ENCODE measurements around the gene SHISAL1.

Gene SHISAL1

DNA sequence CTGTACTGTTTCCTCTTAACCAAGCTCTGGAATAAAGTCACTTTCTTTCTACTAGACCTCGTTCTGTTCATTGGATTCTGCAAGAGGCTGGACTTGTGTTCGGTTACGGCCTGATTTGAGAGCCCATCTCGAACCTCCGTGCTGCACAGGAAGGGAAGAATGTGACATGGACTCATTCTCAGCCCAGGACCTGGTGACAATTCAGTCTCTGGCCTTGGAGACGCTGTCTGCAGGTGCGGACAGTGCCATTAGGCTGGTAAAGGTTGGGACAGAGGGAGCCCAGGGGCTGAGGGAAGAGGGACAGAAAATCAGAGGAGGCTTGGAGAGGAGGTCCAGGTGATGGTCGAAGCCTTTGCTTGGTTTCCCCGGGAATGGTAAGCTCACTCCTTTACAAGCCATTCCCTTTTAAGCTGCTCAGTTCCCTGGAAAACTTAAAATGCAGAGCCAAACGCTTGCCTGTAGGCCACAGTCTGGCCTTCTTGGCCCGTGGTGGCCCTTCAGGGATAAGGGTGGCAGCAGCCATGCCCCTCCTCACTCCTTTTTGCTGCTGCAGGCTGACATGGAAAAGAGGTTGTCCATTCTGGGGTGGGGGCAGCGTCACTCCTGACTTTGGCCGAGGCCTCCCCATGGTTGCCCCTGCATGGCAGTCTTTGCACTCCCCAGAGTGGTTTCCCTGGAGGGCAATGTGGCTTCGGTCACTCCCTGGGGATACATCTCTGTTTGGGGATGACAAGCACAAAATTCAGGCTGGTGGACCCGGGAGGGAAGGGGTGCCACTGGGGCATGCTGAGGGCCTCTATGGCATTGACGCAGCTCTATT, 52.3 kb downstream of the SHISAL1 start:
- H3K9me3 Mint-ChIP-seq = peaks cover 4% of the 10 kb centered on the region
- peaks cover 18% of the 10 kb centered on the region for H3K27me3 Mint-ChIP-seq
- no peak overlapping the region for H3K4me3 Mint-ChIP-seq
- no peak for ATAC-seq
- no peaks in the 10 kb centered on the region for H3K36me3 Mint-ChIP-seq
- H3K27ac Mint-ChIP-seq = no peak overlapping the region
- no peaks in the 10 kb centered on the region for H3K4me1 Mint-ChIP-seq

DNA sequence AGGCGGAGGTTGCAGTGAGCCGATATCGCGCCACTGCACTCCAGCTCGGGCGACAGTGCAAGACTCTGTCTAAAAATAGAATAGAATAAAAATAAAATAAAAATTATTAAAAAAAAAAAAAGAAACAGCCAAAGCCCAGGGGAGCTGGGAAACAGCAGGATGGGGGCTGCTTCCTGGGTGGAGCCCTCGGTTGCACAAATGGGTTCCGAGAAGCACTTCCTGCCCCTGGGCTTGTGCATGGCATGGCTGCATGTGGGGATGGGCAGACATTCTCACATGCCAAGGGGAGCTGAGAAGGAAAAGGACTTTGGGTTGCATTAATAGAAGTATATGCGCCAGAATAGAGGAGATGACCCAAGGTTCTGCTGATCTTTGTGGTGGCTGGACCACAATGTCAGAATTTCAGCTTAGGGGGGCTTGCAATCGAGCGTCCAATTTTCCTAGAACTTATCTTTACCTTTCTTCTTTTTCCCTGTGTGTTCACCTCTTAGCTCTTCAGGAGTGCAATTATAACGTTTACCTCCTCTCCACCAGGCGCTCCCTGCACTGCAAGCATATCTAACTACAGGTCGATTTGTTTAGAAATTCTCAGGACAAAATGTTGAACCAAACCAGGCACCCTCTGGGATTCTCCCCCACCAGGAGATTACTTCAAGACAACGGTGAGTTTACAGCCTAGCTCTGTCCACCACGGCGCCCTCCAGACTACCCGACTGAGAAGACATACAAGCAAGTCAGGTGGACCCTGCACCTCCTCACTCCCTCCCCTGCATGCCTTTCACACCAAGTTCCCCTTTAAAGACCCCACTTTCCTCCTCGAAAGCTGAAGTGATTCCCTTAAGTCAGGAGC, 53.2 kb downstream of the SHISAL1 start:
- H3K27me3 Mint-ChIP-seq = peaks cover 26% of the 10 kb centered on the region
- H3K4me1 Mint-ChIP-seq = no peaks in the 10 kb centered on the region
- H3K9me3 Mint-ChIP-seq = peaks cover 4% of the 10 kb centered on the region
- H3K27ac Mint-ChIP-seq = no peak overlapping the region
- H3K4me3 Mint-ChIP-seq = no peak overlapping the region
- ATAC-seq = no peak
- H3K36me3 Mint-ChIP-seq = no peaks in the 10 kb centered on the region

DNA sequence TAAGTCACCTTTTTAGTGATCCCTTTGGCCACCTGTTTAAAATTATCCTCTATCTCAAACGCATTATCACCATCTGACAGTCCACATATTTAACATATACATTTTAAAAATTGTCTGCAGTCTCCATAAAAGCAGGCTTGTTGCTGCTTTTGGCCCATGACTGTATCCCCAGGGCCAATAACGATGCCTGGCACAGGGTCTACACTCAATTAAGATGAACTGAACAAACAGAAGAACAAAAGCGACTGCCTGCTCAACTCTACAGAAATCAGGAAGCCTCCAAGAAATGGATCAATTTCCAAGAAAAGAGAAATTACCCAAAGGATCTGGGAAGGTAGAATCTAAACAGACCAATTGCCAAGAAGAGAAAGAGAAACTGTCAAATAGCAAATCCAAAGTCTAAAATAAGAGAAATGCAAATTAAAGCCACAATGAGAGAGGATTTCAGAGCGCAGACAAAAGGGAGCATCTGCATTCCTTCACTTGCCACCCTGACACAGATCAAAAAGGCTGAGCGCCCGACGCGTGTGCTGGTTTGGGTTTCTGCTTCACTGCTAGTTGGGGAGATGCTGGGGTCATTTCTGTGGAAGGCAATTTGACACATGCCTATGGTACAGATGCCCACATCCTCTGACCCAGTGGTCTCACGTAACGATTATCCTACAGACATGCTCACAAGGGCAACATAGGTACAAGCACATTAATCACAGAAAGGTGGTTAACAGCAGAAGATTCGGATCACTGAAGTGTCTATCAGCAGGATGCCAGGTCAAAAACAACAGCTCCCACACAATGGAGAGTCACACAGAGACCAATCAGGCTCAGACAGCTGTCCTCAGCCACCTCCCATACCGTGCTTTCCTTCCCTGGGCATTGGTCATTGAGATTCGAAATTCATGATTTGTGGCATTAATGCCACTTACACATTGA, 55.9 kb downstream of the SHISAL1 start:
- H3K27me3 Mint-ChIP-seq = peaks cover 34% of the 10 kb centered on the region
- H3K27ac Mint-ChIP-seq = no peak overlapping the region
- no peak overlapping the region for H3K4me3 Mint-ChIP-seq
- peaks cover 4% of the 10 kb centered on the region for H3K9me3 Mint-ChIP-seq
- no peaks in the 10 kb centered on the region for H3K4me1 Mint-ChIP-seq
- no peaks in the 10 kb centered on the region for H3K36me3 Mint-ChIP-seq
- no peak for ATAC-seq

DNA sequence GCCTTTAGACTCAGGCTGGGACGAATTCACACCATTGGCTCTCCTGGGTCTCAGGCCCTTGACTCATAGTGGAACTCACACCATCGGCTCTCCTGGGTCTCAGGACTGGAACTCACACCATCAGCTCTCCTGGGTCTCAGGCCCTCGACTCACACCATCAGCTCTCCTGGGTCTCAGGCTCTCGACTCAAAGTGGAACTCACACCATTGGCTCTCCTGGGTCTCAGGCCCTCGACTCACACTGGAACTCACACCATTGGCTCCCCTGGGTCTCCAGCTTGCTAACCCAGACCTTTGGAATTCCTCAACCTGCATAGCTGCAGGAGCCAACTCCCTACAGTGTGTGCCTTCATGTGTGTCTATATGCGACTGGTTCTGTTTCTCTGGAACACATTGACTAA, 56.7 kb downstream of the SHISAL1 start:
- peaks cover 4% of the 10 kb centered on the region for H3K9me3 Mint-ChIP-seq
- H3K27ac Mint-ChIP-seq = no peak overlapping the region
- no peaks in the 10 kb centered on the region for H3K36me3 Mint-ChIP-seq
- ATAC-seq = no peak
- peaks cover 42% of the 10 kb centered on the region for H3K27me3 Mint-ChIP-seq
- H3K4me1 Mint-ChIP-seq = no peaks in the 10 kb centered on the region
- H3K4me3 Mint-ChIP-seq = no peak overlapping the region

DNA sequence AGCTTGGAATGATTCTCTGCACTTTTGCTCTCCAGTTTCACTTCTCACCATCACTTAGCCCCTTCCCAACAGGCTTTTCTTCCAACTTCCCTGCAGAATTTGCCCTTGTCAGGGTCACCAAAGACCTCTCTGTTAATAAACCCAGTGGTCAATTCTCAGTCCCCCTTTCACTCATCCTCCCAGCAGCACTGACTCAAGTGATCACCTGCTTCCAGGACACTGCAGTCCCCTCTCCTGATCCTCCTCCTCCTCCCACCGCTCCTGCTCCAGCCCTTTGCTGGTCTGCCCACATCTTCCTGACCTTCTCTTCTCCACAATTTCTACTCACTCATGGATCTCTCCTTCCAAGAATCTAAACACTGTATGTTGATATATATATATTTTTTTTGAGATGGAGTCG, 57.9 kb downstream of the SHISAL1 start:
- Mint-ChIP-seq H3K36me3 (no peaks in the 10 kb centered on the region), H3K27me3 (peaks cover 43% of the 10 kb centered on the region), H3K9me3 (peaks cover 5% of the 10 kb centered on the region), H3K4me3 (no peak overlapping the region), H3K27ac (no peak overlapping the region), H3K4me1 (no peaks in the 10 kb centered on the region)
- no peak for ATAC-seq

DNA sequence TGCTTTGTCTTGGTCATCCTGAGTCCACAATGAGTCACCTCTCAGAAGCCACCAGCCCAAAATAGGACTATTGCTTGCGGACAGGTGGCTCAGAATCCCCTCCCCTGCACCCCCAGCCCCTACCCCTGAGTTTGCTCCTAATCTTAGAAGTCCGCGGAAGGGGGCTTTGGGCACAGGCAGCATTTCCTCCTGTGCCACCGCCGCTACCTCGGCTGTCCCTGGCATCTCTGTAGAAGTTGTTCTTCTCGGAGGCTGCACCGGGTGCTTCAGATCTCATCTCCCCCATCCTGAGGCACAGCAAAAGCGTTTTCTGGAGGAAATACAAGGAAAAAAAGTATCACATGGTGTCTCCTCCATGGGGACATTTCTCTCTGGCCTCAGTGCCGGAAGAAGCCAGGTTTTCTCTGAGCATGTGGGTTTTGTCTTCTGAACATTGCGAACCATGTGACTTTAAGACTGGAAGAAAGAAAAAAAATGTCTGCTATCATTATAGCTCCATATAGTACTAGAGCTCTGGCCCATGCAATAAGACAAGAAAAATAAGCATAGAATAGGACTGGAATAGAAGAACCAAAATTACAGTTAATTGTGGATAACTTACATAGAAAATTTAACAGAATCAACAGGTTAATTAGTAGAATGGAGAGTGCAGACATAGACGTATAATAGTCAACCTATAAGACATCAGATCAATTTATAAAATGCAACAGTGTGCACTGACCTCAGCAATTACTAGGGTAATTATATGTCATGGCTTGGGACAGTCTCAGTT, 63.2 kb downstream of the SHISAL1 start:
- Mint-ChIP-seq H3K9me3 (peaks cover 8% of the 10 kb centered on the region), H3K27me3 (peaks cover 53% of the 10 kb centered on the region), H3K27ac (no peak overlapping the region), H3K36me3 (no peaks in the 10 kb centered on the region), H3K4me3 (no peak overlapping the region), H3K4me1 (no peaks in the 10 kb centered on the region)
- ATAC-seq = no peak

DNA sequence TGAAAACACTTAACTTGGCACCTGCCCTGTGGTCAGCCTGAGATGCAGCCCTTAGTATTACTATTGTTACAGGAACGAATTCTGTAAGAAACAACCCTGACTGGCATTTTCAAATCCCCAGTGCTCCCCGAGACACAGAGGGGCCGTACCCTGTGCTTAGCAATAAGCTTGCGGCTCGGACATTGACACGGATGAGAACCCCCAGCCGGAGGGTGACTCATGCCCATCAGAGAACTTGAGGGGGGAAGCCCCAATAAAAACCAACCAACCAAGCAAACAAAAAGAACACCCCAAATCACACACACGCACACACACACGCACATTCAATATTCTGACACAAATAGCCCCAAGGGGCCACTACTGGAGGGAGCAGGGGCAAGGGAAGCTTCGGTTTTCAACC, 63.8 kb downstream of the SHISAL1 start:
- Mint-ChIP-seq H3K27me3 (peaks cover 58% of the 10 kb centered on the region), H3K4me3 (no peak overlapping the region), H3K4me1 (no peaks in the 10 kb centered on the region), H3K27ac (no peak overlapping the region), H3K9me3 (peaks cover 8% of the 10 kb centered on the region), H3K36me3 (no peaks in the 10 kb centered on the region)
- ATAC-seq = no peak

DNA sequence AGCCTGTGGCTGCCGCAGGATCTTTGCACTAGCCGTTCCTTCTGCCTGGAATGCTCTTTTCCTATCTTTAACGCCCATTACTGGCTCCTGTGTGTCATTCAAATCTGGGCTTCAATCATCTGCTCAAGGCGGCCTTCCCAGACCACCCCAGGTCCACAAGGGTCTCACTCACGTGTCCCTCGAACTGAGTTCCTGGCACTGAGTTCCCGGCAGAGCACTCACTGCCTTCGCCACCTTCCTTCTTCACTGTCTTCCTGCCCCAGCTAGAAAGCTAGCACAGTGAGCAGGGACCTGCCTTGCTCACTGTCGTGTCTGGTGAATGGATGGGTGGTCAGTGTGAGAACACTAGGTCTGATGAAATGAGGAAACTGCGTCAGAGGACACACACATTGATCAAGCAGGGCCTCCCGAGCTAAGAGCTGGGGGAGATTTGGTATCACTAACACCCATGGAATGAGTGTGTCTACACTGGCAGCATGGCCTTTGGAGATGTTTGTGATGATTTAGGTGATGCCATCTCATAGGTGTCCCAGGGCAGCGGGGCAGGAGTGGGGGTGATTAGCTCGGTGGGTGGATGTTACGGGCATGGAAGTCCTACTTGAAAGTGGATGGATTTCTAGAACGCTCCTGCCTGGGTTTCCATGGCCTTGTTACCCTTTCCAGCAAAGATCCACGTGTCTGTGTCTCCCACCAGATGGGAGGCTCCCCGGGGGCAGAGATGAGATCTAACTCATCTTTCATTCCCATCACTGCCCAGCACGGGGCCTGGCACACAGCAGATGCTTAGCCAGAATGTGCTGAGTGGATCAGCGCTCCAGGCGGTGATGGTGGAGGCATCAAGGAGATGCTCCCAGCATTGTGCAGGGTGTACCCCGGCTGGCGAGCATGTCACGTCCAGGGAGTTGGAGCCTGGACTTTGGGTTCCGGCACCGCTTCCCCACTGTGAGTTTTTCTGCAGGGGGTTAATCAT, 64.5 kb downstream of the SHISAL1 start:
- H3K36me3 Mint-ChIP-seq = no peaks in the 10 kb centered on the region
- no peak overlapping the region for H3K27ac Mint-ChIP-seq
- no peaks in the 10 kb centered on the region for H3K4me1 Mint-ChIP-seq
- no peak overlapping the region for H3K4me3 Mint-ChIP-seq
- H3K27me3 Mint-ChIP-seq = peaks cover 65% of the 10 kb centered on the region
- H3K9me3 Mint-ChIP-seq = peaks cover 8% of the 10 kb centered on the region
- ATAC-seq = no peak

DNA sequence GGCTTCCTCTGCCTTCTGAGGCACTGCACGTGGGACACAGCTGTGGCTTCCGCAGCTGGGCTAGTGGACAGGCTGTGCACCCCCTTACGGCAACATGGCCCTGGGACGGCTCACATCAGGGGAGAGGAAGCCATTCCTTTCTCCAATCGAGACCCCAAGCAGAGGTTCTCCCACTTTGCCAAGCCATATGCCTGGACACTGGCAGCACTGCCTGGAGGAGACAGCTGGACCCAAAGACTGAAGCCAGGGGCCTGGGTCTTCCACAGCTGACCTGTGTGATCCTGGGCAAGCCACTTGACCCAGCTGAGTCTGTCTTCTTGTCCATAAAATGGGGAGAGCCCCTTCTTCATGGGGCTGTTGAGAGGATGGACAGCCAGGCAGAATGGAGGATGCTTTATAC, 65.4 kb downstream of the SHISAL1 start:
- no peak overlapping the region for H3K4me3 Mint-ChIP-seq
- no peaks in the 10 kb centered on the region for H3K36me3 Mint-ChIP-seq
- ATAC-seq = no peak
- H3K27me3 Mint-ChIP-seq = peaks cover 71% of the 10 kb centered on the region
- no peak overlapping the region for H3K27ac Mint-ChIP-seq
- no peaks in the 10 kb centered on the region for H3K4me1 Mint-ChIP-seq
- peaks cover 8% of the 10 kb centered on the region for H3K9me3 Mint-ChIP-seq

DNA sequence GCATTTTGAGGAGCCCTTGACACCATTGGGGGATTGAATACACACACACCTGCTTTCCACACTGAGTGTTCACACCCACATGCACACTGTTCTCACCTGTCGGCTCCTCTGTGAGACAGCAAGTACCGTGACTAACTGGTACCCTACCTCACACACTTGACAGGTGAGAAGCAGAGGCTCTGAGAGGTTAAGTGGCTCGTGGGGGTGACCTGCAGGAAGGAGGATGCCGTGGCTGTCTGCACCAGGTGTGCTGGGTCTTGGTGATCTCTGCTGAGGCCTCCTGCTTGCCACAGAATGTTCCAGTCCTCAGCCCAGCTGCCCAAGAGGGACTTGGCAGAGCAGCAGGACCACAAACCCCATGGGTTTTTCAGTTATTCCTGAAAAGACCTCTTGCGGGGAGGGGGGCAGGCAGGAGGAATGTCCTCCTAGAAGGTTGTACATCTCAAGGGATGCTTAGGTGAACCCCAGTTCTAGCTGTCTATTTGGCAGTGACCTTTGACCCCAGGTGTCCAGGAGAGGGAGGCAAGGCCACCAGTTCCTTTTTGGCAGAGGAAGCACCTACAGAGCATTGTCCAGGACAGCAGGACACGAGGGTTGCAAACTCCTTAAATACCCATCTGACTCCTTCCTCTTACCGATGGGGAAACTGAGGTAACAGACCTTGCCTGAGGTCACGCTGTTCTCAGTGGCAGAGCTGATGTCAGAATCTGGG, 66.0 kb downstream of the SHISAL1 start:
- Mint-ChIP-seq H3K4me1 (no peaks in the 10 kb centered on the region), H3K4me3 (no peak overlapping the region), H3K9me3 (peaks cover 8% of the 10 kb centered on the region), H3K36me3 (no peaks in the 10 kb centered on the region), H3K27me3 (peaks cover 71% of the 10 kb centered on the region), H3K27ac (no peak overlapping the region)
- no peak for ATAC-seq

DNA sequence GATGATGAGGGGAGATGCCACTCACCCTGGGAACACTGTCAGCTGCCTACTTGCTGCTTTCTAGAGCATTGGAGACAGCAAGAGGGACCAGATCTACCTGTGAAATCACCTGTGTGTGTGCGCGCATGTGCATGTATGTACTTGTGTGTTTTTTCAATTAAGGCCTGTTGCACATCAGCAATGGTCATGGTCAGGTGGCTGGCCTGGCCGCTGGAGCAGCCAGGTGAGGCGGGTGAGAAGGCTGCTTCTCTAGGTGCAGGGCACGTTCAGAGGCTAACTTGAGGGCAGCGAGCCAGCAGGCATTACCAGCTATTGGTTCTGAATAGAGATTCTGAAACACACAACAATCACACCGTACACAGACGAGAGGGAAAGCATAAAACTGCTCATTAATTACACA, 66.9 kb downstream of the SHISAL1 start:
- no peak overlapping the region for H3K4me3 Mint-ChIP-seq
- peaks cover 8% of the 10 kb centered on the region for H3K9me3 Mint-ChIP-seq
- H3K4me1 Mint-ChIP-seq = no peaks in the 10 kb centered on the region
- H3K27ac Mint-ChIP-seq = no peak overlapping the region
- no peaks in the 10 kb centered on the region for H3K36me3 Mint-ChIP-seq
- ATAC-seq = no peak
- H3K27me3 Mint-ChIP-seq = peaks cover 67% of the 10 kb centered on the region

DNA sequence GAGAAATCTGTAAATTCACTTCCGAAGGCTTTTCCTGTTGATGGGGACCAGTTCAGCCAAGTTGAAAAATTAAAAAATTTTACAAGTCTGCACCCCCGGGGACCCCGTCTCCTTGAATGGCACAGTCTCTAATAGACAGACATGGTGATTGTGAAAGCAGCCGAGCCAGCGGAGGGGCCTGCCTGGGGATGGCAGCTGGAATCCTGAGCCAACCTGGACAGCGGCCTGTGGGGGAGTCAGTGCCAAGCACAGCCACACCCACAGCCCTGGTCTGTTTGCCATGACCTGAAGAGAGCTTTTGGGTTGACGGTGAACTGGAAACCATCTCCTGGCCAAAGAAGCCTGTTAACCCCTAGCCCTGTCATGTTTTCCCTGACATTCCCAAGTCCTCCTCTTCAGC, 67.3 kb downstream of the SHISAL1 start:
- Mint-ChIP-seq H3K4me1 (no peaks in the 10 kb centered on the region), H3K27me3 (peaks cover 67% of the 10 kb centered on the region)

DNA sequence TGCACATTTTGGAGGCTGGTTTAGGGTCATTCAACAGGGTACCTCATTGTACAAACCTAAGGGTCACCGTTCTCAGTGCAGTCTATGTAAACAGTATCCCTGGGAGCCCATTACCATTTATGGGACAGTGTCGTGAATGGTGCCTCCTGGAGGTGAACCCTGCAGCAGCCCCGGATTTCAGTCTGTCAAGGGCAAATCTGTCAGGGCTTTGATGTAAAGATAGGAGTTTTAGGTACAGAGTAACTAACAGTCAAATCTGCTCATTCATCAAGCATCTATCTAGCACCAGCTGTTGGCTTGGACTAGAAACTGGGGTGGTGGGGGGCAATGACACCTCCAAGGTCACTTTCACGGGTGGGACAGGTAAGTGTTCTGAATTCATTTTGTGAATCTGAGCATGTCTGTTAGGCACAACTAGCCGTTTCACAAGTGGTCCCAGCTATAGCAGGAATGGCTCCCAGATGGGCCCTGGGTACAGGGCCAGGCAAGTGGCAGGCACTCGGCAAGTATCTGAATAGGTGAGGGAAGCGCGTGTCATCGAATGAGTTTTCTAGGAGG, 68.4 kb downstream of the SHISAL1 start:
- Mint-ChIP-seq H3K27ac (no peak overlapping the region), H3K27me3 (peaks cover 65% of the 10 kb centered on the region), H3K4me3 (no peak overlapping the region), H3K9me3 (peaks cover 3% of the 10 kb centered on the region), H3K4me1 (no peaks in the 10 kb centered on the region), H3K36me3 (no peaks in the 10 kb centered on the region)
- ATAC-seq = no peak

More for the DNA sequence above, 67.3 kb downstream of the SHISAL1 start:
- no peak for ATAC-seq
- Mint-ChIP-seq H3K4me3 (no peak overlapping the region), H3K36me3 (no peaks in the 10 kb centered on the region), H3K27ac (no peak overlapping the region), H3K9me3 (peaks cover 8% of the 10 kb centered on the region)
